ENCODE results near the gene CLN6.
"Not testable (repeated sequence)": the region's sequence is repeated elsewhere in the genome, so short reads cannot be mapped to it uniquely, and the experiment has no call there.

CLN6 gene

DNA sequence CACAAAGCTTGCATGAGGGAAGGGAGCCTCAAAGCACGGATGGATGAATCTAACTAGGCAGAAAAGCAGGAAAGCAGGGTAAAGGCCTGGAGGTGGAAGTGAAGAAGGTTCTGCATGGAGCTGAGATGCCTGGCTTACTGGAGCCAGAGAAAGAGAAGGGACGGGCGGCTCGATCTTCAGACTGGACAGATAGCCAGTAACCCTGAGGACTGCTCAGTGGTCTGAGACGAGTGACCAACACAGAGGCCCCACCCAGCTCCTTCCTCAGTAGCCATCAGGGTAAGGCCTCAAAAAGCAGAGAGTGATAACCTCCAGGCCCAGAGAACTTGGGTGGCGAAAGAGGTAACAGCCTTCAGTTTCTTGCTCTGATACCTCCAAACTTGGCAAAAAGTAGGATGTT is 6.4 kb downstream of the CLN6 start:
- no peak for DNase-seq (ENCODE audit: low read depth in 2 of 2)

DNA sequence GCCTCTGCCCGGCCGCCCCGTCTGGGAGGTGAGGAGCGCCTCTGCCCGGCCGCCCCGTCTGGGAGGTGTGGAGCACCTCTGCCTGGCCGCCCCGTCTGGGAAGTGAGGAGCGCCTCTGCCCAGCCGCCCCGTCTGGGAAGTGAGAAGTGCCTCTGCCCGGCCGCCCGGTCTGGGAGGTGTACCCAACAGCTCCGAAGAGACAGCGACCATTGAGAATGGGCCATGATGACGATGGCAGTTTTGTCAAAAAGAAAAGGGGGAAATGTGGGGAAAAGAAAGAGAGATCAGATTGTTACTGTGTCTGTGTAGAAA is 7.1 kb downstream of the CLN6 start:
- not testable (repeated sequence) for DNase-seq (ENCODE audit: low read depth in 2 of 2)

DNA sequence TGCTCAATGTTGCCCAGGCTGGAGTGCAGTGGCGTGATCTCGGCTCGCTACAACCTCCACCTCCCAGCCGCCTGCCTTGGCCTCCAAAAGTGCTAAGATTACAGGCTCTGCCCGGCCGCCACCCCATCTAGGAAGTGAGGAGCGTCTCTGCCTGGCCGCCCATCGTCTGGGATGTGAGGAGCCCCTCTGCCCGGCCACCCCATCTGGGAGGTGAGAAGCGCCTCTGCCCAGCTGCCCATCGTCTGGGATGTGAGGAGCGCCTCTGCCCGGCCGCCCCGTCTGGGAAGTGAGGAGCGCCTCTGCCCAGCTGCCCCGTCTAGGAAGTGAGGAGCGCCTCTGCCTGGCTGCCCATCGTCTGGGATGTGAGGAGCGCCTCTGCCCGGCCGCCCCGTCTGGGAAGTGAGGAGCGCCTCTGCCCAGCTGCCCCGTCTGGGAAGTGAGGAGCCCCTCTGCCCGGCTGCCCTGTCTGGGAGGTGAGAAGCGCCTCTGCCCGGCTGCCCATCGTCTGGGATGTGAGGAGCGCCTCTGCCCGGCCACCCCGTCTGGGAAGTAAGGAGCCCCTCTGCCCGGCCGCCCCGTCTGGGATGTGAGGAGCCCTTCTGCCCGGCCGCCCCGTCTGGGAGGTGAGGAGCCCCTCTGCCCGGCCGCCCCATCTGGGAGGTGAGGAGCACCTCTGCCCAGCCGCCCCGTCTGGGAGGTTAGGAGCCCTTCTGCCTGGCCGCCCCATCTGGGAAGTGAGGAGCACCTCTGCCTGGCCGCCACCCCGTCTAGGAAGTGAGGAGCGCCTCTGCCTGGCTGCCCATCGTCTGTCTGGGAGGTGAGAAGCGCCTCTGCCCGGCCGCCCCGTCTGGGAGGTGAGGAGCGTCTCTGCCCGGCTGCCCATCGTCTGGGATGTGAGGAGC is 7.7 kb downstream of the CLN6 start:
- not testable (repeated sequence) for DNase-seq (ENCODE audit: low read depth in 2 of 2)

DNA sequence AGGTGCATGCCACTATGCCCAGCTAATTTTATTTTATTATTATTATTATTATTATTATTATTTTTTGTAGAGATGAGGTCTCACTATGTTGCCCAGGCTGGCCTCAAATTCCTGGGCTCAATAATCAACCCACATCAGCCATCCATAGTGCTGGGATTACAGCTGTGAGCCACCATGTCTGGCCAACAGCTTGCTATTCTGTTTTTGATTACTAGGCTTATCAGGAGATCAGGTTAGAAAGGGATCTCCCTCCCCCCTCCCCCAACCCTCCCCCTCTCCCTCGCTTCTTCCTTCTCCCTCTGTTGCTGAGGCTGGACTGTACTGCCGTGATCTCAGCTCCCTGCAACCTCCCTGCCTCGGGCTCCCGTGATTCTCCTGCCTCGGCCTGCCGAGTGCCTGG is 8.6 kb downstream of the CLN6 start:
- DNase-seq (ENCODE audit: low read depth in 2 of 2), result no peak

GRCh38 chr15:68220489-68220888 is 9.0 kb downstream of the CLN6 start:
- DNase-seq (ENCODE audit: low read depth in 2 of 2), result no peak

- DNase-seq (ENCODE audit: low read depth in 2 of 2), result no peak
Observed at GRCh38 chr15:68218847-68219798, 10.4 kb downstream of the CLN6 start.

DNA sequence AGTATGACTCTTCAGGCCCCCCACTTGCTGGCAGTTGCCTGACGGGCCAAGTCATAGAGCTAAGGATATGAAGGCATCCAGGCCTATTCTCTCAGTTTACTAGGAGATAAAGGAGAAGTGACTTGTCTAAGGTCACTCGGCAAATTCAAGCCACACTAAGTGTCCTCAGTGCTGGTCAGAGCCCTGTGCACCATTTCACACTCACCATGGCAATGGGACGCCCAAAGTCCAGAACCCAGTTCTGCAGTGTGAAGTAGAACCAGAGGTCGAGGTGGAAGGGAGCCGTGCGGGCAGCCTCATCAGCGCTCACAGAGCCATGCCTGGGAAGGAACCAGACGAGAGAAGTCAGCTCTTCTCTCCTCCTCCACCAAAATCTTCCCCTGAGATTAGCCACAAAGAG is 11.2 kb downstream of the CLN6 start:
- no peak for DNase-seq (ENCODE audit: low read depth in 2 of 2)

GRCh38 chr15:68217341-68217740 is 12.2 kb downstream of the CLN6 start:
- no peak for DNase-seq (ENCODE audit: low read depth in 2 of 2)

DNA sequence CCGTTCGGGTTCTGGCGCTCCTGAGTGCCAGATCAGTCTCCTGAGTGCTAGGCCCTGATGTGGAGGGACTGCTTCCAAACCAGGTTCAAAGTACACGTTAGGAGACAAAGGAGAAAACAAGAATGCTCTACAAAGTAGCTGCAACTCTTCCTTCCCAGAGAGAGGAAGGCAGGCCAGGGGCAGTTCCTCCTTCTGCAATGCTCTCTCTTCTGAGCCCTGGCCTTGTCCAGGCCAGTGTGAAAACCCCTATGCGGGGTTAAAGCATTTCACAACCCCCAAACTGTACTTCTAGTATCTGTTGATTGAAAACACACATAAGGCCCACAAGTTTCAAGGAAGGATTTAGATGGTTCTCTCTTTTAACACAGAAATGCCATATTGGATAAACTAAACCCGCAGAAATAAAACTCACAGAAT is 14.7 kb downstream of the CLN6 start:
- no peak for DNase-seq (ENCODE audit: low read depth in 2 of 2)

- no peak for DNase-seq (ENCODE audit: low read depth in 2 of 2)
Observed at GRCh38 chr15:68213991-68214837, 15.3 kb downstream of the CLN6 start.

- not testable (repeated sequence) for DNase-seq (ENCODE audit: low read depth in 2 of 2)
Observed at GRCh38 chr15:68213491-68213845, 16.1 kb downstream of the CLN6 start.

DNA sequence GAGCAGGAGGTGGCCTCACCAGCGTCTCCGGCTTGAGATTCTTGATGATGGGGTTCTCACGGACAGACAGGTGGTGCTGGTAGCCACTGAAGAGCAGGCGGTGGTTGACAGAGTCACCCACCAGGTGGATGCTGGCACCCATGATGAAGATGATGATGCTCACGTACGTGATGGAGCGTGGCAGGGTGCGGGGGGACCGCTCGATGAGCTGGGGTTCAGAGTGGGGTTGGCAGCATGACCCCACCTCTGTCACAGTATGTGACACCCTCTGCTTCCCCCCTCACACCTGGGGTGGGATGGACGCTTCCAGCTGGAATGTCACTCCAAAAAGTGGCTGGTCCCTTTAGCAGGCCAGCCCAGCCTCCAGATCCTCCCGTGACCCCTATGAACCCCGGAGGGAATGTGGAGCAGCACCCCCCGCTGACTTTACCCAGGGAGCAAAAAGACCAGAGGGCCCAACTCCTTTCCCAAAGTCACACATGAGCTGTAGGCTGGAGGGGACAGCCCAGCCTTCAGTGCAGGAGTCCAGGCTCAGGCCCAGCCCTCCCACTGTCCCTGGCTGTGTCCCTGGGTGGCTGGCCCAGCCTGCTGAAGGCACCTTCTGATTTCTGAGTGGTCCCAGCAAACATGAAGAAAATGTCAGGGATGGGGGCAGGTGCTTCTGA is 17.7 kb downstream of the CLN6 start:
- DNase-seq (ENCODE audit: low read depth in 2 of 2), result no peak

DNA sequence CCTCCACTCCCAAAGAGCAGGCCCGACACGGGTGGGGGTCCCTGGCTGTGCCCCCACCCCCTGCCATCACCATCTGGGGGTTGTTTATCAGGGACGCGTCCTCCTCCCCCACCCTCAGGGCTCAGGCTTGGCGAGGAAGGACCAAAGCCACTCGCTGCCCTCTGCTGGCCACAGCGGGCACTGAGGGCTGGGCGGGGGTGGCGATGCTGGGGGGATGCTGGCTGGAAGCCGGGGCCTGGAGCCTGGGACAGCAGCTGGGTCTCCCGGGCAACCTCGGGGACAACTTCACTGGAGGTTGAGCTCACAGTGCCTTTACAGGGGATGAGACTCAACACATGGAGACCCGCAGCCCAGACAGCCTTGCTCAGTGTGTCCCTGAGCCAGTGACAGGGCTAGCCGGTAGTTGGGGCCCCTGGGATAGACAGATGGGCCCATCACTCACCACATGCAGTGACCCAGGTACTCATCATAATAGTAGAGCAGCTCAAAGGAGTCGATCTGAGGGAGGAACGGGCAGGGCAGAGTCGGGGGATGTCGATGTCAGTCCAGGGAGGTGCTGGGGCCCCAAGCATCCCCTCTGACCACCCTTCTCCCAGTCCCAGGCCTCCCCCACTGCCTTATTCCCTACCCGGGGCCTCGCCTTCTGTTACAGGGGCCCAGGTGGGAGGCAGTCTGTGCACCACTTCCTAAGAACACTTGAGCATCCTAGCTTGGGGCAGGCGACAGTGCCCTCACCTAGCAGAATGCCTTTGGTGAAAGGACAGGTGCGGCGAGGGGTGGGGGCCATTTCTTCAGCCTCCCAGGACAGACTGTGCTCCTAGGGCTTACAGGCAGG is 18.5 kb downstream of the CLN6 start:
- peak in 1 of 2 experiments; percentile 8 for DNase-seq (ENCODE audit: low read depth in 2 of 2)

DNA sequence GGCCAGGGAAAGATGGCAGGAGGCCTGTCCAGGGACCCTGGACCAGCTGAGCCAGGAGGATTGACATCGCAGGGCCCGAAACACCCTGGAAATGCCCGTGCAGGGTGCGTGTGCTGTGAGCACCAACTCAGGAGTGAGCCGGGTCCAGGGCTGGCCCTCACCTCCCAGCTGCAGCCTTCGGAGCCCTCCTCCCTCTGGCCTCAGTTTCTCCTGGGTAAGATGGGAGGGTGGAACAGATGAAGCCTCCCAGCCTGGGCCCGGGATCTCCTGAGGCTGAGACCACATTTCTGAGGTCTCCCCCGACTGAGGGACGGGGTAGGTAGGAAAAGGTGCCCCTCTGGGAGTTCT is 19.1 kb downstream of the CLN6 start:
- no peak for DNase-seq (ENCODE audit: low read depth in 2 of 2)

- no peak for DNase-seq (ENCODE audit: low read depth in 2 of 2)
Observed at GRCh38 chr15:68209735-68210408, 19.7 kb downstream of the CLN6 start.

DNA sequence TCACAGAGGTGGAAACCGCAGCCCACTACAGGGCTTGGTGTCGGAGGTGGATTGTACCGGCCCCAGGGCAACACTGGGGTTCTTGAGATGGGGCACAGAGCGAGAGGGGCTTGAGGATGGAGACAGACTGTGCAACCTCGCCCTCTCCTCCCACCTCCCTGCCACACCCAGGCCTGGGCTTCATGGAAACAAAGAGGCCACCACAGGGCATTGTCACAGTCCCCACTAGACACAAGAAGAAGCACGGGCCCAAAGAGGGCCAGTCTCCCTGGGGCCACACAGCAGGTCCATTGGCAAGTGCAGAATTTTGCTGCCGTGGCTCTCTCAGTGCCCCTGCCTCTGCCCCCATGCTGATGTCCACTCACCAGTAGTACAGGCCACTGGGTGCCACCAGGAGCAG is 20.3 kb downstream of the CLN6 start:
- no peak for DNase-seq (ENCODE audit: low read depth in 2 of 2)

GRCh38 chr15:68208636-68209240 is 20.8 kb downstream of the CLN6 start:
- no peak for DNase-seq (ENCODE audit: low read depth in 2 of 2)

GRCh38 chr15:68208136-68208535 is 21.4 kb downstream of the CLN6 start:
- DNase-seq (ENCODE audit: low read depth in 2 of 2), result no peak

DNA sequence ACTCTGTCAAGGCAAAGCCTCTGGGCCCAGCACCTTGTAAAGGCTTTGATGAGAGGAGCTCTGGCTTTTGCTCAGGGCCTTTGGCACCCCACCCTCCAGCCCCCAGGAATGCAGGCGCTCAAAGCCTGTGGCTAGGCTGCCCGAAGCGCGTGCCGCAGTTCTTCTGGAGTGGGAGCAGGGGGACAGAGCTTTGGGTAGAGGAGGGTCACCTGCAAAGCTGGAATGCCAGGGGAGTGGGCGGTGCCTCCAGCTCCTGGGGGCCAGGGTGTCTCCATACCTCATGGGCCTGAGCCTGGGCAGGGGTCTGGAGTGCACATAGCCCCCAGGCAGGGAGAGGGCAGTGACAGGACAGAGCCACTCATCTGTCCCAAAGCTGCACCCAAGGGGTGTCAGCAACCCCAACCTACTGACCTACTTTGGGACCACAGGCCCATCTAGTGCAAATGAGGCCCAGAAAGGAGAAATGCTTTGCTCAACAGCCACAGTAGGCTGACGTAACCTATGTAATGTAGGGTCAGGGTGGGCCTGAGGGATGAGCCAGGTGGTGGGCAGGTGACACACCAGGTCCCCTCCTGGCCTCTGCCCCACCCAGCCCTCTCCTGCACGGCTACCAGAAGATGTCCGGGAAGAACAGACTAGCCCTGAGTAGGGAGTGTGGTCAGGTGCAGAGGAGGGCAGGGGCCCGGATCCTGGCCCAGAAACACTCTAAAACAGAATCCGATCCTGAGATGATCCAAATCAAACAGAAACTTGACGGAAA is 22.2 kb downstream of the CLN6 start:
- no peak for DNase-seq (ENCODE audit: low read depth in 2 of 2)
